HepG2 (cell line): ENCODE results near the gene PTMA. TPM values are rescaled to one million over a fixed set of nuclear protein-coding genes. Genes with fewer than 3 reads are reported as not detected.

ENCODE experiments used
- ARNTL ChIP-seq: sonication (generic); formaldehyde crosslinking; IDR thresholded peaks from 2 replicates; pipeline ENCODE4 v1.4.0; 2020; ENCODE audit warnings: mild to moderate bottlenecking, missing genetic modification reagents
- CCAR2 ChIP-seq: fragments of 200-400 bp; formaldehyde crosslinking; optimal IDR thresholded peaks from 2 replicates; pipeline ENCODE3; 2018; ENCODE audit warnings: low read depth, mild to moderate bottlenecking, low read length, moderate library complexity
- EHMT2 ChIP-seq: fragments of 200-600 bp; sonication (generic); IDR thresholded peaks from 2 replicates; pipeline ENCODE4 v1.7.0; 2017; ENCODE audit warnings: antibody characterized with exemption, low read depth, low read length, borderline replicate concordance
- HDAC1 ChIP-seq: sonication (generic); formaldehyde crosslinking; IDR thresholded peaks from 2 replicates; pipeline ENCODE4 v1.5.1; 2020; ENCODE audit warnings: mild to moderate bottlenecking, missing genetic modification reagents
- IKZF4 ChIP-seq: sonication (generic); formaldehyde crosslinking; IDR thresholded peaks from 2 replicates; pipeline ENCODE4 v1.5.1; 2020; ENCODE audit warnings: borderline replicate concordance, mild to moderate bottlenecking, low read depth, missing genetic modification reagents; ENCODE audit errors: not compliant biosample characterization
- KDM2A ChIP-seq: sonication (generic); formaldehyde crosslinking; IDR thresholded peaks from 2 replicates; pipeline ENCODE4 v1.4.0; 2020; ENCODE audit warnings: low read depth, missing genetic modification reagents, borderline replicate concordance
- KMT2A ChIP-seq: sonication (generic); formaldehyde crosslinking; IDR thresholded peaks from 2 replicates; pipeline ENCODE4 v1.4.0; 2020; ENCODE audit warnings: missing genetic modification reagents
- MYC ChIP-seq: sonication (generic); formaldehyde crosslinking; IDR thresholded peaks from 2 replicates; pipeline ENCODE4 v1.9.0; 2021; ENCODE audit warnings: missing genetic modification reagents, borderline replicate concordance
- RAD21 ChIP-seq: fragments of 450-650 bp; formaldehyde crosslinking; IDR thresholded peaks from 2 replicates; pipeline ENCODE4 v1.5.0; 2020; ENCODE audit warnings: mild to moderate bottlenecking
- RARG ChIP-seq: sonication (generic); formaldehyde crosslinking; IDR thresholded peaks from 2 replicates; pipeline ENCODE4 v1.4.0; 2020; ENCODE audit warnings: low read depth, mild to moderate bottlenecking, missing genetic modification reagents
- RFX1 ChIP-seq: fragments of 450-650 bp; IDR thresholded peaks from 2 replicates; pipeline ENCODE4 v1.6.1; 2017
- RFX5 ChIP-seq: IDR thresholded peaks from 2 replicates; pipeline ENCODE4 v1.6.1; 2011; ENCODE audit warnings: low read depth, low read length, improper control_type of control experiment
- TBX2 ChIP-seq: sonication (generic); formaldehyde crosslinking; IDR thresholded peaks from 2 replicates; pipeline ENCODE4 v1.5.0; 2020; ENCODE audit warnings: missing genetic modification reagents, mild to moderate bottlenecking, borderline replicate concordance
- ZC3H13 ChIP-seq: sonication (generic); formaldehyde crosslinking; IDR thresholded peaks from 2 replicates; pipeline ENCODE4 v1.8.1; 2023; ENCODE audit warnings: mild to moderate bottlenecking, missing genetic modification reagents, moderate library complexity
- ZFYVE20 ChIP-seq: sonication (generic); formaldehyde crosslinking; IDR thresholded peaks from 2 replicates; pipeline ENCODE4 v1.8.0; 2023; ENCODE audit warnings: low read depth, mild to moderate bottlenecking, moderate library complexity, missing genetic modification reagents, borderline replicate concordance
- ZNF230 ChIP-seq: sonication (generic); formaldehyde crosslinking; IDR thresholded peaks from 2 replicates; pipeline ENCODE4 v1.4.0; 2020; ENCODE audit warnings: mild to moderate bottlenecking, missing genetic modification reagents
- ZNF253 ChIP-seq: sonication (generic); formaldehyde crosslinking; IDR thresholded peaks from 2 replicates; pipeline ENCODE4 v1.8.0; 2022; ENCODE audit warnings: mild to moderate bottlenecking, missing genetic modification reagents, borderline replicate concordance
- ZNF326 ChIP-seq: sonication (generic); formaldehyde crosslinking; IDR thresholded peaks from 2 replicates; pipeline ENCODE4 v1.4.0; 2020; ENCODE audit warnings: missing genetic modification reagents, borderline replicate concordance
- ZNF451 ChIP-seq: sonication (generic); formaldehyde crosslinking; IDR thresholded peaks from 2 replicates; pipeline ENCODE4 v1.5.0; 2020; ENCODE audit warnings: mild to moderate bottlenecking, missing genetic modification reagents
- ZNF552 ChIP-seq: sonication (generic); formaldehyde crosslinking; IDR thresholded peaks from 2 replicates; pipeline ENCODE4 v1.9.0; 2022; ENCODE audit warnings: missing genetic modification reagents, mild to moderate bottlenecking, borderline replicate concordance
- ZNF572 ChIP-seq: sonication (generic); formaldehyde crosslinking; IDR thresholded peaks from 2 replicates; pipeline ENCODE4 v1.5.1; 2020; ENCODE audit warnings: mild to moderate bottlenecking, missing genetic modification reagents
- ZNF777 ChIP-seq: sonication (generic); formaldehyde crosslinking; IDR thresholded peaks from 2 replicates; pipeline ENCODE4 v1.4.0; 2020; ENCODE audit warnings: missing genetic modification reagents
- ZSCAN12 ChIP-seq: sonication (generic); formaldehyde crosslinking; IDR thresholded peaks from 2 replicates; pipeline ENCODE4 v1.9.0; 2021; ENCODE audit warnings: mild to moderate bottlenecking, missing genetic modification reagents
- polyA plus RNA-seq, 8 experiments: library from polyadenylated mRNA; depleted of rRNA in 3 of 8; stranded (reverse) in 7 of 8; unstranded in 1 of 8; fragments of >200 nt; fragmentation: Illumina TruSeq in 4 of 8; extraction: Trizol in 4 of 8; gene quantifications; 2 replicates each; pipeline versions ENCODE4 v1.2.1 to v1.2.3, GENCODE V29; 2011 to 2016; ENCODE audit warnings: low read depth in 4 of 8, missing spikeins in 1 of 8, mixed read lengths in 1 of 8; ENCODE audit not compliant: insufficient read depth in 1 of 8
- total RNA-seq, 5 experiments: library from RNA; depleted of rRNA; stranded (reverse); fragments of >200 nt; fragmentation: Illumina TruSeq; extraction: Trizol; gene quantifications; 2 replicates each; pipeline ENCODE4 v1.2.3, GENCODE V29; 2016; ENCODE audit warnings: low read depth in 1 of 5
- TF ChIP-seq, protein P1 (sequence below): sonication (generic); formaldehyde crosslinking; IDR thresholded peaks from 2 replicates; pipeline ENCODE4 v1.4.0; 2020; ENCODE audit warnings: low read depth, mild to moderate bottlenecking, missing genetic modification reagents
- TF ChIP-seq, protein P2 (sequence below): sonication (generic); formaldehyde crosslinking; IDR thresholded peaks from 2 replicates; pipeline ENCODE4 v1.5.1; 2020; ENCODE audit warnings: missing genetic modification reagents, mild to moderate bottlenecking, borderline replicate concordance

Gene PTMA
- total and polyA plus RNA-seq, 2 of the 13 experiments (the other 11 are each of a cell fraction or from before 2014, with no cell fraction given) = 190 to 1,086 TPM

DNA sequence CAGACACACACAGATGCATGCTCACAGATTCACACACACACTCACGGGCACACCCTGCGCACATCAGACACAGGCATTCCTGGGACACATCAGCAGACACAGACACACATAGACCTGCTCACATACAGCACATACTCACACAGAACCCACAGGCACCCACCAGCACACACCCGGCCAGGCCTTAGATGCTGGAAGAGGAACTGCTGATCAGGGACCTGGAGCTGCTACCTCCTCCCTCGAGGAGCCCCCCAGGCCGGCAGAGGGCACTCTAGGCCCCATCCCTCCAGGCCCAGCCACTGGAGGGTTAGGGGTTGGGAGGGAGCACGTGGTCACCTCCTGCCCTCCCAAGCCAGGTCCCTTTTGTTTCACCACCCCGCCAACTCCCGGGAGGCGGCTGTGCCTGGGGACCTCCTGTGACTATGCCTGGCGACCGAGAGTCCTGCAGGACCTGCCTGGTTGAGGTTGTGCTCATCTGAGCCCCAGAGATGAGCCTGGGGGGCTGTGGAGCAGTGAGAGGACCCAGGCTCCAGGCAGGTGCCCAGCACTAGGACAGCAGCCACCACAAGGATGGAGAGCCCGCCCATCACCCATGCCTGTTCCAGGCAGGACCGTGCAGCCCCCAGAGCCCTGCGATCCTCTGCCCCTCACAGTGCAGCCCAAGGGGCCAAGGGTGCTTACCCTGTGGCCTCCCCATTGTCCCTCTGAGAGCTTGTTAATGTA is 21.0 kb upstream of the PTMA start (continued):
- no peak for TF ChIP-seq CCAR2
- peak; percentile 57; the same call in 1 of the 2 replicates for TF ChIP-seq HDAC1 (CRISPR knock-in tag)
- TF ChIP-seq TBX2 (CRISPR knock-in tag) = peak; percentile 78; the same call in 1 of the 2 replicates
- TF ChIP-seq EHMT2 = no peak
- peak; percentile 72 for TF ChIP-seq IKZF4 (CRISPR knock-in tag)
- peak; percentile 82 for TF ChIP-seq ARNTL (CRISPR knock-in tag)
- TF ChIP-seq ZC3H13 (CRISPR knock-in tag) = peak; percentile 65; the same call in 1 of the 2 replicates
- no peak for TF ChIP-seq RFX1
- peak; percentile 96; the same call in 1 of the 2 replicates for TF ChIP-seq ZNF572 (CRISPR knock-in tag)
- TF ChIP-seq ZNF253 (CRISPR knock-in tag) = peak; percentile 86; the same call in 1 of the 2 replicates
- peak; percentile 32; the same call in 1 of the 2 replicates for TF ChIP-seq ZNF777 (CRISPR knock-in tag)
- TF ChIP-seq ZNF326 = no peak
- TF ChIP-seq, protein P1, sequence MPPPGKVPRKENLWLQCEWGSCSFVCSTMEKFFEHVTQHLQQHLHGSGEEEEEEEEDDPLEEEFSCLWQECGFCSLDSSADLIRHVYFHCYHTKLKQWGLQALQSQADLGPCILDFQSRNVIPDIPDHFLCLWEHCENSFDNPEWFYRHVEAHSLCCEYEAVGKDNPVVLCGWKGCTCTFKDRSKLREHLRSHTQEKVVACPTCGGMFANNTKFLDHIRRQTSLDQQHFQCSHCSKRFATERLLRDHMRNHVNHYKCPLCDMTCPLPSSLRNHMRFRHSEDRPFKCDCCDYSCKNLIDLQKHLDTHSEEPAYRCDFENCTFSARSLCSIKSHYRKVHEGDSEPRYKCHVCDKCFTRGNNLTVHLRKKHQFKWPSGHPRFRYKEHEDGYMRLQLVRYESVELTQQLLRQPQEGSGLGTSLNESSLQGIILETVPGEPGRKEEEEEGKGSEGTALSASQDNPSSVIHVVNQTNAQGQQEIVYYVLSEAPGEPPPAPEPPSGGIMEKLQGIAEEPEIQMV (CRISPR knock-in tag) = peak; percentile 89; the same call in 1 of the 2 replicates
- peak; percentile 87; the same call in 1 of the 2 replicates for TF ChIP-seq ZNF230 (CRISPR knock-in tag)
- peak; percentile 86; the same call in 1 of the 2 replicates for TF ChIP-seq ZNF451 (CRISPR knock-in tag)
- no peak for TF ChIP-seq RFX5
- no peak for TF ChIP-seq ZFYVE20
- peak; percentile 99 for TF ChIP-seq MYC (CRISPR knock-in tag)
- TF ChIP-seq ZNF552 (CRISPR knock-in tag) = 0 out of 2 replicates have a peak, but pooled peaks have one; percentile 31
- peak; percentile 76; the same call in 1 of the 2 replicates for TF ChIP-seq KDM2A
- peak; percentile 91 for TF ChIP-seq RAD21 (CRISPR knock-in tag)
- TF ChIP-seq ZSCAN12 (CRISPR knock-in tag) = no peak
- TF ChIP-seq RARG (CRISPR knock-in tag) = no peak
- peak; percentile 26; the same call in 1 of the 2 replicates for TF ChIP-seq KMT2A (CRISPR knock-in tag)
- TF ChIP-seq, protein P2, sequence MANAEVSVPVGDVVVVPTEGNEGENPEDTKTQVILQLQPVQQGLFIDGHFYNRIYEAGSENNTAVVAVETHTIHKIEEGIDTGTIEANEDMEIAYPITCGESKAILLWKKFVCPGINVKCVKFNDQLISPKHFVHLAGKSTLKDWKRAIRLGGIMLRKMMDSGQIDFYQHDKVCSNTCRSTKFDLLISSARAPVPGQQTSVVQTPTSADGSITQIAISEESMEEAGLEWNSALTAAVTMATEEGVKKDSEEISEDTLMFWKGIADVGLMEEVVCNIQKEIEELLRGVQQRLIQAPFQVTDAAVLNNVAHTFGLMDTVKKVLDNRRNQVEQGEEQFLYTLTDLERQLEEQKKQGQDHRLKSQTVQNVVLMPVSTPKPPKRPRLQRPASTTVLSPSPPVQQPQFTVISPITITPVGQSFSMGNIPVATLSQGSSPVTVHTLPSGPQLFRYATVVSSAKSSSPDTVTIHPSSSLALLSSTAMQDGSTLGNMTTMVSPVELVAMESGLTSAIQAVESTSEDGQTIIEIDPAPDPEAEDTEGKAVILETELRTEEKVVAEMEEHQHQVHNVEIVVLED (CRISPR knock-in tag) = peak; percentile 65; the same call in 1 of the 2 replicates
